HG02610 (cell line): ENCODE data around the gene EFCAB13.

ENCODE experiments used
- ATAC-seq: cut with Tn5 transposase; IDR thresholded peaks from one replicate; pipeline ENCODE4 v1.9.1; 2021; ENCODE audit warnings: mild to moderate bottlenecking, moderate library complexity; ENCODE audit not compliant: unreplicated experiment

EFCAB13 gene

DNA sequence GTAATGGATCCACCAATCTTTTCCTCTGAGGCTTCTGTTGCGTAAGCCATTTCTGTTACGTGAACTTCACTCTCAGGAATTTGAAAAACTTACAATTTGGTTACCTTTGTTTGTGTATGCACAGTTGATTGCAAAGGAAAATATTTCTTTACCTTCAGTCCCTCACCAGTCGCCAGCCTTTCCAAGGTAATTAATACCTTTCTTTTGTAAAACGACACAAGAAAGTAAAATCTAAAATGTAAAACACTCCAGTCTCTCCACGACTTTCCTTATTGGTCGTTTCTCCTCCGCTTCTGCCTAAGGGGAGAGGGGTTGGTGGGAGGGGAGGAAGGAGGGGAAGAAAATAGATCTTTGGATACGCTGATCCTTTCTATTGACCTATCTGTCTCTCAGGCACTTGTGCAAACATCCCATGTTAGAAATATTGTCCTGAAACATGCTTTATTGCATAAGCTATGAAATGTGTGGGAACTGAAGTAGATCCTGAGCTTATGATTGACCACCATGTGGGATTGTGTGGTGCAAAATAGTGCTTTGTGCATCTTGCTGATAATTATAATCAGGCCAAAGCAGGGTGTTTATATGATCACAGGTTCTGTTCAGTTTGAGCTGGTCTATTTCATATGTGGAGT, 32.4 kb upstream of the EFCAB13 start:
- ATAC-seq = no peak

- no peak for ATAC-seq
Observed at GRCh38 chr17:47292206-47292605, 31.5 kb upstream of the EFCAB13 start.

- no peak for ATAC-seq
Observed at GRCh38 chr17:47295037-47295873, 28.5 kb upstream of the EFCAB13 start.

GRCh38 chr17:47295874-47296255, 27.9 kb upstream of the EFCAB13 start:
- ATAC-seq = no peak

DNA sequence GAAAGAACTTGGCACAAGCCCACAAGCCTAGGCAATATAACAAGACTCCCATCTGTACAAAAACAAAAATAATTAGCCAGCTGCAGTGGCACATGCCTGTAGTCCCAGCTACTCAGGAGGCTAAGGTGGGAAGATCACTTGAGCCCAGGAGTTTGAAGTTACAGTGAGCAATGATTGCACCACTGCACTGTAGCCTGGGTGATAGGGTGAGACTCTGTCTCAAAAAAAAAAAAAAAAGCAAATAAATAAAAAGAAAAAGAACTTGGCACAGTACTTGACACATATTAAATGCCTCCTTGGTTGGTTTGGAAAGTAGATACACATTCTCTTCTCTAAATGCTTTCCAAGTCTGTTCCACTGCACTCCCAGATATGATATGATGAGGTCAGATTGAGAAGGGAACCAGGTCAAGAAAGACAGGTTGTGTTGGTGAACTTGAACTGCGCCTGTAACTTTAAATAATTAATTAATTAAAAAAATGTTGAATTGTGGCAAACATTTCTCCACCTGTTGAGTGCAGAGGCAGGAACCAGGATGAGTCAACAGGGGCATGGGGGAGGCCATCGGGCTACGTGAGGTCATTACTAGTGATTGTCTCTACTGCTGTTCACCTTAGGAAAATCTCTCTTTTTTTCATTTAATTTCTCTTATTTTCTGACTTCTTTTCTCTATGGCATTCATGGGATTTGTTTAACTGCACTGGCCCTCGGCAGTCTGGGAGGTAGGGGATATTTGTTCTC, 25.9 kb upstream of the EFCAB13 start:
- no peak for ATAC-seq

DNA sequence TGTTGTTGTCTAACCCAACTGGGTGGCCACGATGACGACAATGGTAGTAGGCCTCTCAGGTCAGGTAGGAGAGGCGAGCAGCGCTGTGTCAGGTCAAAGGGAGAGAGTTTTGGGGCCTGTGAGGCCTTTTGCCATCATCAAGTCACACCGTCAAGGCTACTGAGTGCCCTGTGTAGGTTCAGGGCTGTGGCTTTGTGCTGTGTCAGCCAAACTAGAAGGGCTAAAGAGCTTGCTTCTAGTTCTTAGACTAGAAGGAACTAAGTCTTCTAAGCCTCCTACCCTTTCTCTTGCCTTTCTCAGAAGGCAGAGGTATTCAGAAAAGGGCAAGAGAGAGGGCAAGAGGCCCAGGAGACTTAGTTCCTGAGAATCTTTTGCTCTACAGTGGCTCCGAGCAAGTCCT, 25.0 kb upstream of the EFCAB13 start:
- ATAC-seq = no peak

- no peak for ATAC-seq
Observed at GRCh38 chr17:47299239-47299910, 24.4 kb upstream of the EFCAB13 start.

GRCh38 chr17:47300718-47301117, 23.0 kb upstream of the EFCAB13 start:
- no peak for ATAC-seq

- ATAC-seq = no peak
Observed at GRCh38 chr17:47301161-47301560, 22.6 kb upstream of the EFCAB13 start.

GRCh38 chr17:47301831-47302230, 21.9 kb upstream of the EFCAB13 start:
- no peak for ATAC-seq

DNA sequence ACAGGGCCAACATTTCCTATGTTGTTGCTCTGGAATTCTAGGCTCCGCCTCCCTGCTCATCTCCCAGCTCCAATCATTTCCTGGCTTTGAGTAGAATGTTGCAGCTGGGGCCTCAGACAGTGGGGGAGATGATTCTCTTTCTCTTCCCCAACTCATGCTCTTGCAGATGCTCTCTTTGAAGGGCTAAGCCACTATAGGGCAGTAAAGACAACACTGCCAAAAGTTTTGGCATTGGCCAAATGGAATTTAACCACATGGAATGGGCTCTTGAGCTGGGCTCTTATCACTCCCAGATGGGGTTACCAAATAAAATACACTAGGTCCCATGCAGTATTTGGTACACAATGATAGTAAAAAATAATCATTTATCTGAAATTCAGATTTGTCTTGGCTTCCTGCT, 19.6 kb upstream of the EFCAB13 start:
- no peak for ATAC-seq

GRCh38 chr17:47305302-47305923, 18.3 kb upstream of the EFCAB13 start:
- no peak for ATAC-seq

GRCh38 chr17:47310186-47310733, 13.5 kb upstream of the EFCAB13 start:
- no peak for ATAC-seq

GRCh38 chr17:47311420-47311819, 12.3 kb upstream of the EFCAB13 start:
- ATAC-seq = no peak

GRCh38 chr17:47315451-47316266, 8.1 kb upstream of the EFCAB13 start:
- ATAC-seq = no peak

DNA sequence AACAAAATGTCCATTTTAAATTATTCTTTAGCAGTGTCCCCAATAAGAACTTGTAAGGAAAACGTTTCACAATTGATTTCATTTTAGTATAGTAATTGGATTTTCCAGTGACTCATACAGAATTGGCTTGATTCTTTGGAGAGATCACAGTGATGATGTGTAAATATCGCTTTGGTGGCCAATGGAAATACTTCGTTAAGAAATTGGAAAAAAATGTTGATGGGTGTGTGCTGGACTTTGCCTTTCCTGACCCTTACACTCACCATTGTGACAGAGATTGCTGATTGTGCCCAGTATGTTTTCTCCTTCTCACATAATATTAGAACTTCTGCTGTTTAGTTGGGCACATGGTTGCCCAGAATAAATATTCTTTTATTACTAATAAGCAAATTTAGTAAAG, 7.4 kb upstream of the EFCAB13 start:
- ATAC-seq = no peak

DNA sequence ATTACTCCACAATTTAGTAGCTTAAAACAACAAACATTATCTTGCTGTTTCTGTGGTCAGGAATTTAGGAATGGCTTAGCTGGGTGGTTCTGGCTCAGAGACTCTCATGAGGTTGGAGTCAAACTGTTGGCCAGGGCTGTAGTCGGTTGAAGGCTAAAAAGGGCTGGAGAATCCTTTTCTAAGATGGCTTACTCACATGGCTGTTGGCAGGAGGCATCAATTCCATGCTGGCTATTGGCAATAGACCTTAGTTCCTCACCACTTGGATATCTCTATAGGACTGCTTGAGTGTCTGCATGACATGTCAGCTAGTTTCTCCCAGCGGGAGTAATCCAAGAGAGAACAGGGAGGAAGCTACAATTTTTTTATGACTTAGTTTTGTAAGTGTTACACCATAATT, 6.6 kb upstream of the EFCAB13 start:
- ATAC-seq = no peak

DNA sequence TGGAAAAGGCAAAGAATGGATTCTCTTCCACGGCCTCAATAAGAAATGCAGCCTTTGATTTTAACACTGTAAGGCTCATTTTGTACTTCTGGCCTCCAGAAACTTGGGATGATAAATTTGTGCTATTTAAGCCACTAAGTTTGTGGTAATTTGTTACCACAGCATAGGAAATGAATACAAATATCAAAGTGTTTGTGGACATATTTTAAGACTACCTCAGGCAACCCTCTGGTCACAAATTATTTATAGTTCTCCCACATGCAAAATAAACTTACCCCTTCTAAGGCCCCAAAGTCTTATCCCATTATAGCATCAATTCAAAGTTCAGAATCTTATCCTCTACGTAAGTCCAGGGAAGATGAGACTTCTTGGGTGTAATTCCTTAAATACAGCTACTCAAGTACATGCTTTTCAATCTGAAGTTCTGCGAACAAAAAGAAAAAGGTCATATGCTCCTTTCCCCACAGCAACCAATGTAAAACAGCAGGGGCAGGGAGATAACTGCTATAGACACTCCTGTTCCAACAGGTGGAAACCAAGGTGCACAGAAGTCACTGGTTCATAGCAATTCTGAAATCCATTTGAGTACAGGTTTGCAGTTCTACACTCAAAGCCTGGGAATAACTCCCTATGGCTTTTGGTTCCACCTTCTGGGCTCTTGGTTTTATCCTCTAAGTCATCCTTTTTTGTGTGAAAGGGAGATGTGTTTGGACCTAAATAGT, 5.4 kb upstream of the EFCAB13 start:
- ATAC-seq = no peak

DNA sequence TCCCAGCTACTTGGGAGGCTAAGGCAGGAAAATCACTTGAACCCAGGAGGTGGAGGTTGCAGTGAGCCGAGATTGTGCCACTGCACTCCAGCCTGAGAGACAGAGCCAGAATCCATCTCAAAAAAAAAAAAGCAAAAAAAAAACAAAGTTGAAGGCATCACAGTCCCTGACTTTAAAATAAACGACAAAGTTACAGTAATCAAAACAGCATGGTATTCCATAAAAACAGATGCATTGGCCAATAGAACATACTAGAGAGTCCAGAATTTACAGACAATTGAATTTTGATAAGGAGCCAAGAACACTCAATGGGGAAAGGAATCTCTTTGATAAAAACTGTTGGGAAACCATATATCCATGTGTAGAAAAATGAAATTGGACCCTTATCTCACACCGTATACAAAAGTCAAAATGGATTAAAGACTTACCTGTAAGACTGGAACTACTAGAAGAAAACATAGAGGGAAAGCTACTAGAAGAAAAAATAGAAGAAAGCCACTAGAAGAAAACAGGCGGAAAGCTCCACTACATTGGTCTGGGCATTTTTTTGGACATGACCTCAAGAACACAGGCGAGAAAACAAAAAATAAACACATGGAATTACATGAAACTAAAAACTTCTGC, 2.8 kb upstream of the EFCAB13 start:
- ATAC-seq = no peak
